Measurements from ENCODE around the gene NDRG2.
"Not testable (repeated sequence)": the region's sequence is repeated elsewhere in the genome, so short reads cannot be mapped to it uniquely, and the experiment has no call there.

Gene NDRG2

GRCh38 chr14:21055432-21056117 lies 30.7 kb upstream of the NDRG2 start:
- no peak for DNase-seq

DNA sequence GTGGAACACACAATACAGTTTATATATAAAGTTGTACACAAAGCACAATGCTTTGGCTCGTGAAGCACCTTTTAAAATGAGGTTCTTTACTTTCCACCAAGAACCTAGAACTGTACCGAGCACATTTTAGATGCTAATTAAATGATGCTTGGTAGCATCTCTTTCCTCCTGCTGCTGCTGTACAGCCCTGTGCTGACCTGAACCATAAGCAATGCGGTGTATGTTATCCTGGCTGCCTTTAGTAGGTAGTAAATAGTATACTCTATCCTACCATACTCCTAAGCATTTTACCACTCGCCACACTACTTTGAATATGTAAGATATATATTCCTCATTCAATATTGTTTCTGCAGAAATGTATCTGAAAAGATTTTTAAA lies 29.9 kb upstream of the NDRG2 start:
- DNase-seq = no peak

- no peak for DNase-seq
These were observed 29.4 kb upstream of the NDRG2 start for GRCh38 chr14:21054123-21054767.

GRCh38 chr14:21053184-21054122 lies 28.6 kb upstream of the NDRG2 start:
- no peak for DNase-seq

GRCh38 chr14:21050597-21050996 lies 25.7 kb upstream of the NDRG2 start:
- no peak for DNase-seq

DNA sequence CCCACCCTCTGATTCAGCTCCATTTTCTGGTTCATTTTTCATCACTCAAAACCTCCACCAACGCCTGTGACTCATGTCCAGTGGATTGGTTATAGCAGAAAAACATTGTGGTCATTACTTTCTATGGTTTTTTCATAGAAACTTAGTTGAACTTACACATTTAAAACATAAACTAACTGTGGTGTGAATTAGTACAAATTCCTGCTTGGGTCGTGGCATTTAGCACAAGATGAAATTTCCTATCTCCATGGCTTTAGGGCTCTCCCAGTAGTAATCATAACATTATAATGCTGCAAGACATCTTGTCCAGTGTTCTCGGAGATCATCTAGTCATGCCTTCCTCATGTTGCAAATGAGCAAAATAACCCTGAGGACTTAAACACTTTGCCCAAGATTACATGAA lies 24.4 kb upstream of the NDRG2 start:
- no peak for DNase-seq

DNA sequence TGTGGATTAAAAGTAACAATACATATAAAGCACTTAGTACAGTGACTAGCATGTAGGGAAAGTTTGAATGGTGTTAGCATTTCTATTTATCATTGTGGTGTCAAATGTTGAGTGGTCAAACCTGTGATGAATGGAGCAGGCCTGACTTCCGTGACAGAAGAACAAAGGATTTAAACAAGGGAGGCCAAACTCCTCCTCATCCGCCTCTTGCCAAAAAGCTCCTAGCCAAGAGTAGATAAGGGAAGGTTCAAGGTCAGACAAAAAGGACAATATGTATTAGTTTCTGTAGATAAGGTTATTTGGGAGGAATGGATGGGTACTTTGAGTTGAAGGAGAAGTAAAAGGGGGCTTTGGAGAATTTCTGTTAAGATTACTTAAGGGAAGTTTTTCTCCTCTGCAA lies 23.8 kb upstream of the NDRG2 start:
- DNase-seq = no peak

DNA sequence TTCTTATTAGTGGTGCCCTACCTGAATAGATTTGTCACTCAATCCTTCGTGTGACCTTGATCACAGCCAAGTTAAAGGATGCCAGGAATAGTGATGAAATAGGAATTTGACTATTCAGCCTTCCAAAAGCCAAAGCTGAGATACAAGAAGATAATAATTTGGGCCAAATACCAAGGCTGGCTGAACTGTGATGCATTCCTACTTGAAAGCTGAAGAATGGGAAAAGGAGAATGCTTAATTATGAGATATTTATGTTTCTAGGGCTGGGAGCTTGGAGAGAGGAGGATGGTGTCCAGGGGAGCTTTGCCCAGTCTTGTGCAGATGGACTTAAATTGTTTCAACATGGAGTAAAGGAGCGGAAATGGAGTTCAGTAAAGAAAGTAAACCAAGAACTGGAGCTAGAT lies 22.5 kb upstream of the NDRG2 start:
- no peak for DNase-seq

DNA sequence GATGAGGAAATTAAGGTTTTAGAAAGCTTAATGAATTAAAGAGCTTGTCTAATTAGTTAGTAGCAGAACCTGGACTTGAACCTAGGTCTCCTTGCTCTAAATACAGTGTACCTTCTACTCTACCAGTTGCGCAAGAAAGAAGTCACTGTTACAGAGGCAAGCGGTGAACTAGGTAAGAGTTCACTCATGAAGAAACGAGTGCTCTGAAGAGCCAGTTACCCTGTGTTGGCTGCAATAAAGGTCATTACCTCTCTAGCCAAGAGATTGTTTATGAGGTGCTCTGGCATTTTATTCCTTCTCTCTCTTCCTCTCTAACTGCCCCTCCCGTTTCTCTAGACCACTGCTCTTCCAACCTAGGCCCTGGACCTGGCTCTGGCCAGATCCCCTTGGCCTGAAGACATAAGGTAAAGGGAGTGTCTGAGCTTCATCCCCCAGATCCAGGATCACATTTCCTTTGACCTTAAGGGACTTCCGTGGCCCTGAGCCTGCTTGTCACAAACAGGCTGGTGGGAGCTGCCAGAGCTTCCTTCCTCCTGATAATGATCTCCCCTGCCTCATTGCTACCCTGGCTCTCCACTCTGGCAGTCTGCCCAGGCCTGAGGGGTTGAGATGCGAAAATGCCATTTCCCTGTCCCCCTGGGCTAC lies 19.2 kb upstream of the NDRG2 start:
- no peak for DNase-seq

GRCh38 chr14:21043387-21043973 lies 18.6 kb upstream of the NDRG2 start:
- no peak for DNase-seq

GRCh38 chr14:21042918-21043317 lies 18.1 kb upstream of the NDRG2 start:
- no peak for DNase-seq

- no peak for DNase-seq
These were observed 17.0 kb upstream of the NDRG2 start, which contains the start of gene RNASE7 for GRCh38 chr14:21041676-21042433. RNASE7 (plus strand) TSS chr14:21042362; CDS start chr14:21042993, 631 bp downstream.

GRCh38 chr14:21040941-21041340 lies 16.1 kb upstream of the NDRG2 start:
- not testable (repeated sequence) for DNase-seq

DNA sequence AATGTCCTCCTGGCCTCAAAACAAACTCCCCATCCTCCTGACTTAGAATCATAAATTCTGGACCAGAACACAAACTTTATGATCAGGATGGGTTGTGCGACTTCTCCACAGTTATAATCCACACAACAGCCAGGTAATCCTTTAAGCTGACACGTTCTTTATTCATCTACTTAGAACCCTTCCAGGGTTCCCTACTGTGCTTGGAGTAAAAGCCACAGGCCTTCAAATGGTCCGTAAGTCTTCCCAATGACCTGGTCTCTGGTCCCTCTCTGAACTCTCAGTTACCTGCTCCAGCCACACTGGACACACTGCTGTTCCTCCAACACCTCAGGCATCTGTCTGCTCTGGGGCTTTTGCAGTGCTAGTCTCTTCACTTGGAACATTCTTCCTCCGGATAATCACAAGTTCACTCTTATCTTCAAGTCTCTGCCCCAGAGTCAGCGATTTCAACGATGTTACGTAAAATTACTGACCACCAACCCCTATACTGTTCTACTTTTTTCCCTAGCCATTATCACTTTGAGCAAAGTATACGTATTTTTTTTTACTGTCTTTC lies 15.6 kb upstream of the NDRG2 start:
- DNase-seq = no peak

- DNase-seq = peak; percentile 10
These were observed 14.9 kb upstream of the NDRG2 start for GRCh38 chr14:21039585-21040369.

- no peak for DNase-seq
These were observed 13.9 kb upstream of the NDRG2 start for GRCh38 chr14:21038441-21039422.

- DNase-seq = no peak
These were observed 12.3 kb upstream of the NDRG2 start for GRCh38 chr14:21037156-21037555.

DNA sequence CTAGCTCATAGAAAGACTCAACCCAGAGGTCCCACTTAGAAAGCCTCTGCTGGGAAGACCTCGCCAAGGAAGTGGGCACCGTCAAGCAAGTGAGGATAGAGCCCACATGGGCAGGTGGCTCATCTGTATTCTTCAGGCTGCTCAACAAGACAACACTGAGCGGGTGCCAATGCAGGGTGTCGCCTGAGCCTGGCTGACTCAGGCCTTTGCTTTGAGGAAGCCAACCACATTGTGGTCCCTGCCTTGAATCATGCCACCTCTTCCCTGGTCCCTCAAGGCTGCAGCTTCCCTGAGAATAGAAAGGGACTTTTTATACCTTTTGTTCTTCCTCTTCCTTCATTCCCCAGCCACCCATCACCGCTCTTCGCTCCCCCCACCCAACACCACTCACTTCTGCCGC lies 11.9 kb upstream of the NDRG2 start:
- DNase-seq = no peak

DNA sequence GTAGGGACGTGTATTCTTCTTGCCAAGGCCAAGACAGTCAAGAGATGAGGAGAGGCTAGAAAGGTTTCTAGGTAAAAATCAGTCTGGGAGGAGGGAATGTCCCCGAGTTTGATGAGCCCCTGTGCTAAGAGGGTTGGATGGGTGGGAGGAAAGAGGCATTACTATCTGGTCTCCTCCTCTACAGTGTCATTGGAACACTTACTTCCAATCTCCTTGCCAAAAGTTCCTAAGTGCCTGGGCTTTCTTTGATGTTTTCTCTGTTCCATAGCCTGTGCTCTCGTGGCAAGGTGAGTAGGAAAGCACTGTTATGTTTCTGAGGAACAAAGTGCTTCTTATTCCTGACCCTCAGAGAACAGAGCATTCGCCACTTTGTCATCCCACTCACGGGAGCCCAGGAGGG lies 9.8 kb upstream of the NDRG2 start, which contains the start of gene RNASE13:
Gene RNASE13 (minus strand): TSS at position 101 of the 400 bp plus-strand sequence. CDS start 519 bp downstream, outside the sequence.
- DNase-seq = no peak

Measured in activated CD4-positive, alpha-beta T cell treated with anti-CD3 and anti-CD28 coated beads for 48 hours (primary cell).